ENCODE data around the gene BANF1.
"Not testable (repeated sequence)": the region's sequence is repeated elsewhere in the genome, so short reads cannot be mapped to it uniquely, and the experiment has no call there.

The BANF1 gene

GRCh38 chr11:66011785-66012303 lies 9.5 kb downstream of the BANF1 start, which contains the start of gene CST6:
Gene CST6 (plus strand): TSS chr11:66012008. CDS start chr11:66012045, 37 bp downstream.
- FAIRE-seq, result no peak

- FAIRE-seq, result no peak
Measured at GRCh38 chr11:66012371-66012945, 10.2 kb downstream of the BANF1 start.

GRCh38 chr11:66012946-66013761 lies 10.9 kb downstream of the BANF1 start:
- no peak for FAIRE-seq

- FAIRE-seq, result no peak
Measured at GRCh38 chr11:66013762-66014100, 11.4 kb downstream of the BANF1 start.

- no peak for FAIRE-seq
Measured at GRCh38 chr11:66014804-66015453, 12.6 kb downstream of the BANF1 start.

GRCh38 chr11:66015454-66015881 lies 13.2 kb downstream of the BANF1 start:
- no peak for FAIRE-seq

- no peak for FAIRE-seq
Measured at GRCh38 chr11:66015936-66016792, 13.9 kb downstream of the BANF1 start.

GRCh38 chr11:66016793-66017177 lies 14.5 kb downstream of the BANF1 start:
- no peak for FAIRE-seq

GRCh38 chr11:66017321-66017720 lies 15.0 kb downstream of the BANF1 start:
- FAIRE-seq, result no peak

- no peak for FAIRE-seq
Measured at GRCh38 chr11:66020212-66020611, 17.9 kb downstream of the BANF1 start.

- no peak for FAIRE-seq
Measured at GRCh38 chr11:66020618-66021357, 18.5 kb downstream of the BANF1 start.

- no peak for FAIRE-seq
Measured at GRCh38 chr11:66022401-66023185, 20.3 kb downstream of the BANF1 start.

- FAIRE-seq, result not testable (repeated sequence)
Measured at GRCh38 chr11:66023186-66023440, 20.8 kb downstream of the BANF1 start.

- no peak for FAIRE-seq
Measured at GRCh38 chr11:66026017-66026529, 23.8 kb downstream of the BANF1 start, which contains the start of gene CATSPER1. Gene CATSPER1 (minus strand): TSS chr11:66026479. CDS start chr11:66026379, 100 bp downstream.

GRCh38 chr11:66032957-66033735 lies 30.8 kb downstream of the BANF1 start:
- no peak for FAIRE-seq

- FAIRE-seq, result no peak
Measured at GRCh38 chr11:66035653-66036333, 33.5 kb downstream of the BANF1 start.

GRCh38 chr11:66036334-66036710 lies 34.0 kb downstream of the BANF1 start:
- no peak for FAIRE-seq

GRCh38 chr11:66037327-66037726 lies 35.0 kb downstream of the BANF1 start:
- FAIRE-seq, result no peak

- FAIRE-seq, result no peak
Measured at GRCh38 chr11:66039765-66040164, 37.5 kb downstream of the BANF1 start.

Data from endometrium (tissue), 2 donors.